ENCODE data around the gene ABI1.
"Not testable (repeated sequence)": the region's sequence is repeated elsewhere in the genome, so short reads cannot be mapped to it uniquely, and the experiment has no call there.

Gene ABI1

DNA sequence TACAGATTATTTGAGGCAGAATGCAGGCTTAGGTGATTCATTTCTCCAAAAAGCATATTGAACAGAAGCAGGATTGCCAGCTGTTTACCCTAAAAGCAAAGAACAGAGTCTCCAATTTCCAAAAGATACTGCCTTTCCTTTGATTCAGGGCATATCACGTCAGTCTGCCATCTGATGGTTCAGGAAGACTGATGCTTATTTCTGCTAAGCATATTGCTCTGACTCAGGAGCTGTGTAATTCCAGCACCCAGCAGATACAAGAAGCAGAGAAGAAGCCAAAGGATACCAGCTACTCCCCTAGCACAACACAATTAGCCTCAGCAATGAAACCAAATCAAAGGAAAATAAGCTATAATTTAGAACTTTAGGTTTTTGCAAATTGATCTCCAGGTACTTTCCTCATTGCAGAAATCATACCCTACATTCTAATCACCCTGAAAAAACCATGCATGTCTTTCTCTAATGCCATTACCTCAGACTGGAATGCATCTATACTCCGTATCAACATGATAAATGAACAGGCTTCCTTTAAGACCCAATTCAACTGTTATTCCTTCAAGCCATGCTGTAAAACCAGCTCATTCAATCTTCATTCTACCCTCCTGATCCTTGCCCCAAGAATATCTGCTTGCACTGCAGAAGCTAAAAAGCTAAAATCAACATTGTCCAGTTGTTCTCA, 55.1 kb downstream of the ABI1 start:
- no peak for DNase-seq (ENCODE audit: low read depth in 2 of 3, low spot score in 1 of 3)

DNA sequence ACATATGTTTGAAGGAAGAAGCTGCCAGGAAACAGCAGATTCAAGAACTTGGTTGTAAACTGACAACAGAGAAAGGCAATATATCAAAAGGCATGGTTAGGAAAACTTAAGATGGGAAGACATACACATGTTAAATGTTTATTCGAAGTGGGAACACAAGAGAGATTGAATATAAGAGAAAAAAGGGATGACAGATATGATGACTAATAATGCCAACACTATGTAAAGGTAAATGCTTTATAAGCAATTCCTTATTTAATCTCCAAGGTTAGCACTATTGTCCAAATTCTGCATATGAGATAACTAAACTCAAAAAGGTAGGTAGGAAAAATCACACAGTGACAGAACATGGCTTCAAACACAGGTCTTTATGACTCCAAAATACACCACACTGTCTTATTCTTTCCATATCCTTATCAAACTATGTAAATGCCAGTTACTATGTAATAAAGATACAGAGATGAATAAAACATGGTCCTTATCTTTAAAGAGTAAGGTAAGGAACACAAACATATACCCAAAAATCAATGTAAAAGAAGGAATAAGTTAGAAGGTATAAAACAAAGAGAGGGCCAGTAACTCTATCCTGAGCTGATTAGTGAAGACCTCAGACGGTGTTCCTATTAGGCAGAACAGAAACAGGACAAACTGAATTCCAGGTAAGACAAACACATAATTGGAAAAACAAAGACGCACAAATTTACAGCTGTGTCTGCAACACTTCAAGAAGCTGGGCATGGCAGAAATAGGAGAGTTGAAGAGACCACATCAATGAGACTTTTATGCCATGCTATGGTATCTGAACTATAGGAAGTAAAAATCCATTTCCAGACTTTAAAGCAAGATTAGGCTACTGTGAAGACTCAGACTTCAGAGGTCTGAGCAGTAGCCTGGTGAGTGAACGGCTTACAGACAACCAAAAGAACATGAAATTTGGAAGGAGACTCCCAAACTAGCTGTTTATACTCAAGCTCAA, 56.1 kb downstream of the ABI1 start:
- DNase-seq (ENCODE audit: low read depth in 2 of 3, low spot score in 1 of 3): no peak

DNA sequence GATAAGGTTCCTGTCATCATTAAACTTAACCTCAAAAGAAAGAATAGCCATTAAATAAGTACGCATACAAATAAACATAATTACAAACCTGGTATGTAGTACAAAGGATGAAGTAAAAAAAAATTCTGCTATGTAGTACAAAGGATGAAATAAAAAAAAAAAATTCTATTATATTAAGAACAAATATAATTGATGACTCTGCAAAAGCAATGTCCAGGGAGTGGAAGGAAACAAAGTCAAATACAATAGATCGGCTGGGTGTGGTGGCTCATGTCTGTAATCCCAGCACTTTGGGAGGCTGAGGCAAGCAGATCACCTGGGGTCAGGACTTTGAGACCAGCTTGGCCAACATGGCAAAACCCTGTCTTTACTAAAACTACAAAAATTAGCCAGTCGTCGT, 56.9 kb downstream of the ABI1 start:
- no peak for DNase-seq (ENCODE audit: low read depth in 2 of 3, low spot score in 1 of 3)

DNA sequence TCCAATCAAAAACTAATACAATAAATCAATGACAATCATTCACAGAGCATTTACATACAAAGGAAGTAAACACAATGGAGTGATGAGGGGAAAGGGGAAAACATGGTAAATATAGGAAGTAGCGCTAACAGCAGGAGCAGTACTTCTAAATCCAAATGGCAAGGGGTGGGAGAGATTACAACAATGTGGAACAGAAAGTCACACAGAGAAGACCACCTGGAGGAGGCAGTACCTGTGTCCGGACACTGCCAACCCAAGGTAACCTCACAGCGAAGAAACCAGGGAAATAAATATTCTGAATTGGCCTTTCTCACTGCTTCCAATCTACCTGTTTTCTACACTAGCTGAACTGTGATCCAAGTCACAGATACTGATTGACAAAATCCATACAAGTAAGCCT, 58.2 kb downstream of the ABI1 start:
- no peak for DNase-seq (ENCODE audit: low read depth in 2 of 3, low spot score in 1 of 3)

DNA sequence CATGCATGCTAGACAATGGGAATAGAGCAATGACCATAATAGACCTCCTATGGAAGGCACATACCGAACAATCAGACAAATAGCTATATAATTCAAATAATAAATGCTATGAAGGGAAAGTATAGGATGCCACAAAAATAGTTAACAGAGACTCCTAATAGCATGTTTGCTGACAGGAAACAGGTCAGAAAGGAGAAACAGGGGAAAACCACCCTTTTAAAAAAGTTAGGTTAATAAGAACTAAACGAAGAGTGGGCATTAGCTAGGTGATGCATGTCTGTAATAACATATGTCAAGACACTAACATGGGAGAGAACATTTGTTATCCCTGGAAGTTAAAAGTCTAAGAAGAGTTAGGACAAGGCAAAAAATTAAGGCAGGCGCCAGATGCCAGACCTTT, 58.9 kb downstream of the ABI1 start:
- DNase-seq (ENCODE audit: low read depth in 2 of 3, low spot score in 1 of 3): no peak

DNA sequence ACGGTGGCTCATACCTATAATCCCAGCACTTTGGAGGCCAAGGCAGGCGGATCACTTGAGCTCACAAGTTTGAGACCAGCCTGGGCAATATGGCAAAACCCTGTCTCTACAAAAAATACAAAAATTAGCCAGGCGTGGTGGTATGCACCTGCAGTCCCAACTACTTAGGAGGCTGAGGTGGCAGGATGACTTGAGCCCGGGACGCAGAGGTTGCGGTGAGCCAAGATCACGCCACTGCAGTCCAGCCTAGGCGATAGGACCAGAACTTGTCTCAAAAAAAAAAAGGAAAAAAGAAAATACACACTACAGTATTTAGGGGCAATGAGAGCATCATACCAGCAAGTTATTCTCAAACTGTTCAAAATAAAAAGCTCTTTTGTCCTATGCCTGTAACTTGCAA, 59.5 kb downstream of the ABI1 start:
- no peak for DNase-seq (ENCODE audit: low read depth in 2 of 3, low spot score in 1 of 3)

DNA sequence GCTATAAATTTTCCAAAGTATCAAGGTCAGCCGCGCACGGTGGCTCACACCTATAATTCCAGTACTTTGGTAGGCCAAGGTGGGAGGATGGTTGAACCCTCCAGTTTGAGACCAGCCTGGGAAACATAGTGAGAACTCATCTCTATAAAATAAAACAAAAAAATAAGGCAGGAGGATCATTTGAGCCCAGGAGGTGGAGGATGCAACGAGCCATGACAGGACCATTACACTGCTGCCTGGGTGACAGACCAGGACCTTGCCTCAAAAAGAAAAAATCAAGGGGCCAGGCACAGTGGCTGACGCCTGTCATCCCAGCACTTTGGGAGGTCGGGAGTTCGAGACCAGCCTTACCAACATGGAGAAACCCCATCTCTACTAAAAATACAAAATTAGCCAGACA, 60.3 kb downstream of the ABI1 start:
- DNase-seq (ENCODE audit: low read depth in 2 of 3, low spot score in 1 of 3): no peak

DNA sequence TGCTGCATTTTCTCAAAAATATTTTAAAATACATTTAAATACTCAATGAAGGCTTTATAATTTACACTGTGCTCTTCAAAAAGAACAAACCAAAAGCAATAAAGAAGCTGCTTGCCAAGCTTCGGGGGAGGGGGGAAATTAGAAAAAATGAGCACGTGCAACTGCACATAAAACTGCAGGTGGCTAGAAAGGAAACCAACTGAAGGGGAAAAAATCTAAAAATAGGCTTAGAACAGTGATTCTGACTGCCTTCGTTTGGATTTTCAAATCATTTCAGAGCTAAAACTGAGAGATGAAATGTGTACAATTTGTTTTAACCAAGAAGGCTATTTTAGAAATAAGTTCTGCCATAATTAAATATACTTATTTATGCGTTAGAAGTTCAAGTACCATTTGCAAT, 61.4 kb downstream of the ABI1 start:
- no peak for DNase-seq (ENCODE audit: low read depth in 2 of 3, low spot score in 1 of 3)

DNA sequence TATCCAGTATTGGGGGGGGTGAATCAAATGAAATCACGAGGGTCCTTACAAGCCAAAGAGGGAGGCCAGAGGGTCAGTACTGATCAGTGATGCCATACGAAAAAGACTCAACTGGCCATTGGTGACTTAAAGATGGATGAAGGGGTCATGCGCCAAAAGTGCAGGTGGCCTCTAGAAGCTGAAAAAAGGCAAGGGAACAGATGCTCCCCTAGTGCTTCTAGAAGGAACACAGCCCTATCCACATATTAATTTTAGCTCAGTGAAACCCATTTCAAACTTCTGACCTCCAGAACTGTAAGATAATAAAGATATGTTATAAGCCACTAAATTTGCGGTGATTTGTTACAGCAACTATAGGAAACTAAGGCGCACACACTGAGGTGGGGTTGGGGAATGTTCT, 62.5 kb downstream of the ABI1 start:
- DNase-seq (ENCODE audit: low read depth in 2 of 3, low spot score in 1 of 3): no peak

DNA sequence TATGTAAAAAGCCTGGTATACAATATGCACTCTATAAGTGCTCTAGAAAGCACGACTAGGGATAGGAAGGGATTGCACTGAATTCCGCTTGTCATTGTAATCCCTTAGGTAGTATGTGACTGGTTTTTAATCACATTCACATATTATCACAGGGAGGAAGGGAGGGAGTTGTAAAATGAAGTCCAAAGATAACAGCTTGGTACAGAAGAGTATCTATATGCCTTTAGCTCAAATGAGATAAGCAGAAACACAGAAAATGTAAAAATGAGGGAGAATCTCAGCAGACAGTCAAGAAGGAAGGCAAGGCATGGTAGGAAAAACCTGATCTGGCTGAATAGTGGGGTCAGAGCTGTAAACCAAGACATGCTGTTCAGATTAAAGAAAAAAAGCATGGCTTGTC, 63.4 kb downstream of the ABI1 start:
- no peak for DNase-seq (ENCODE audit: low read depth in 2 of 3, low spot score in 1 of 3)

DNA sequence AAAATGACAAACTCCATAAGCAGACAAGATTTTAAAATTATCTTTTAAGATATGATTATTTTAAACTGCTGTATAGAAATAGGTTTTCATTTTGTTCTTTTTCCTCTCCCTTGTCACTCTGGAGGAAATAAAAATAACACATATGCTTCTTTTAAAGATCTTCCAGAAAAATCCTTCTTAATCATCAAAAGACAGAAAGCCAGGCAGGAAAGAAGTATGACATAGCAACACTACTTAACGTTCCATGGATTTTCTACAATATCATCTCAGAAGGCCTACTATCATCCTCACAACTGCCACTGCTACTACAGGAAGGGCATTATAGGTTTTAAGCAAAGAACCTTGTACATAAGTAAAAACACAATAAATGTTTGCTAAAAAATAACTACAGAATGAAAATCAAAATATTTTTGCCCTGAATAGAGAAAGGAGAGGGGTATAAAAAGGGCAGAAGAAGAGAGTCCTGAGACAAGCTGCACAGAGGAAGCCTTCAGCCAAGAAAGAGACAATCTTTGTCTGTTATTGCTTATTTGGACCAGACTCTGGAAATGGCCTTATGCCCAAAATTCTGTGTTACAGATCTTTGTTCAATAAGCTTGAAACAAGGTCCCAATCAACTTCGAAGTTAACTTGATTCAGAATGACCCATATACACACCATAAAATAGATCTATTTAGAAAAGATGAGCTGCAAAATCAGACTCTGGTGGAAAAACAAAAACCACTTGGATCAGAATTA, 67.8 kb downstream of the ABI1 start:
- no peak for DNase-seq (ENCODE audit: low read depth in 2 of 3, low spot score in 1 of 3)

DNA sequence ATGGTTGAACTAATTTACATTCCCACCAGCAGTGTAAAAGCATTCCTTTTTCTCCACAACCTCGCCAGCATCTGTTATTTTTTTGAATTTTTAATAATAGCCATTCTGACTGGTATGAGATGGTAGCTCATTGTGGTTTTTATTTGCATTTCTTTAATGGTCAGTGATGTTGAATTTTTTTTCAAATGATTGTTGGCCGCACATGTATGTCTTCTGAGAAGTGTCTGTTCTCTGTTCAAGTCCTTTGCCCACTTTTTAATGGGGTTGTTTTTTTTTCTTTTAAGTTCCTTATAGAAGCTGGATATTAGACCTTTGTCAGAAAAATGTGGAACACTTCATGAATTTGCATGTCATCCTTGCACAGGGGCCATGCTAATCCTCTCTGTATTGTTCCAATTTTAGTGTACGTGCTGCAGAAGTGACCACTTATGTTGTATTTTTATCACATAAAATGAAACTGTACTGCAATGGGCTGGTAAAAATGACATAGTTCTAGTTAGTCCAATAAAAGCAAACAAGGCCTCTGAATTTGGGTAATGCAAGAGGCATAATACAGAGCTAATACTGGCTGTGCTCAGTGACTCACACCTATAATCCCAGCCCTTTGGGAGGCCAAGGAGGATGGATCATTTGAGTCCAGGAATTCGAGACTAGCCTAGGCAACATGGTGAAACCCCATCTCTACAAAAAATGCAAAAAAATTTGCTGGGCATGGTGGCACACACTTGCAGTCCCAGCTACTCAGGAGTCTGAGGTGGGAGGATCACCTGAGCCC, 70.3 kb downstream of the ABI1 start:
- no peak for DNase-seq (ENCODE audit: low read depth in 2 of 3, low spot score in 1 of 3)

DNA sequence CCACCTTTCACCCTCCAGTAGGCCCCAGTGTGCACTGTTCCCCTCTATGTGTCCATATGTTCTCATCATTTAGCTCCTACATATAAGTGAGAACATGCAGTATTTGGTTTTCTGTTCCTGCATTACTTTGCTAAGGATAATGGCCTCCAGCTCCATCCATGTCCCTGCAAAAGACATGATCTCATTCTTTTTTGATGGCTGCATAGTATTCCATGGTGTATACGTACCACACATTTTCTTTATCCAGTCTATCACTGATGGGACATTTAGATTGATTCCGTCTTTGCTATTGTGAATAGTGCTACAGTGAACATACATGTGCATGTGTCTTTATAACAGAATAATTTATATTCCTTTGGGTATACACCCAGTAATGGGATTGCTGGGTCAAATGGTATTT, 71.0 kb downstream of the ABI1 start:
- not testable (repeated sequence) for DNase-seq (ENCODE audit: low read depth in 2 of 3, low spot score in 1 of 3)

DNA sequence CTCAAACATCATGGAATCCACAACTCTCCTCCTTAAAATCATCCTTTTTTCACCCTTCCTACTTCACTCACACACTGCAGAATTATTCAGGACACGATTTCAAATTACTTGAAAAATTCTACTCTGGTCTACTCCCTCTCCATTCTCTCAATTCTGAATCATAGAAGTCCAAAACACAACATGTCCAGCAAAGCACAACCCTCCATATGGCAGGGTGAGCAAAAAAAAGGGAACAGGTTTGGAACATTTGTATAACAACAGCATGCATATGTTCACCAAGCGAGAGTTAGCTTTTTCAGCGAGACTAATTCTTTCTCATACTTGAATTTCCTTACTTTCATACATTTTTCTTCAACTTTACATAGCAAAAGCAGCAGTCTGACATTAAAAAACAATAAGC, 73.4 kb downstream of the ABI1 start:
- no peak for DNase-seq (ENCODE audit: low read depth in 2 of 3, low spot score in 1 of 3)

DNA sequence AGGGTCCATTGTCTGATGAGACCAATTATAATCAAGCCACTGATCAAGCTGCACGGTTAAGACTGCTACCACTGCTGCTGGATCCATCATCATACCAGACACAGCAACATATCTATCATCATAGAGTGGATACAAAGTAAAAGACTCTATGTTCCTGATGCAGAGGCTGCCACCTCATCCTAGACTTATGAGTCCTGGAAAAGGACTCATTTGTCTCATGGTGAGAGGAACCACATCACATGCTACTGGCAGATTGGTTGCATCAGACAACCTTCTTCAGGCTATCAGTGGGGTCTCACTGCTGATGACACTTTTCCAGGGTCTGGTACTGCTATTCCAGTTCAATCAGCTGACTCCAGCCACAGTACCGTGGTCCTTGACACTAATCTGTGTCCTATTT, 79.0 kb downstream of the ABI1 start:
- DNase-seq (ENCODE audit: low read depth in 2 of 3, low spot score in 1 of 3): peak in 1 of 3 donors; percentile 16

DNA sequence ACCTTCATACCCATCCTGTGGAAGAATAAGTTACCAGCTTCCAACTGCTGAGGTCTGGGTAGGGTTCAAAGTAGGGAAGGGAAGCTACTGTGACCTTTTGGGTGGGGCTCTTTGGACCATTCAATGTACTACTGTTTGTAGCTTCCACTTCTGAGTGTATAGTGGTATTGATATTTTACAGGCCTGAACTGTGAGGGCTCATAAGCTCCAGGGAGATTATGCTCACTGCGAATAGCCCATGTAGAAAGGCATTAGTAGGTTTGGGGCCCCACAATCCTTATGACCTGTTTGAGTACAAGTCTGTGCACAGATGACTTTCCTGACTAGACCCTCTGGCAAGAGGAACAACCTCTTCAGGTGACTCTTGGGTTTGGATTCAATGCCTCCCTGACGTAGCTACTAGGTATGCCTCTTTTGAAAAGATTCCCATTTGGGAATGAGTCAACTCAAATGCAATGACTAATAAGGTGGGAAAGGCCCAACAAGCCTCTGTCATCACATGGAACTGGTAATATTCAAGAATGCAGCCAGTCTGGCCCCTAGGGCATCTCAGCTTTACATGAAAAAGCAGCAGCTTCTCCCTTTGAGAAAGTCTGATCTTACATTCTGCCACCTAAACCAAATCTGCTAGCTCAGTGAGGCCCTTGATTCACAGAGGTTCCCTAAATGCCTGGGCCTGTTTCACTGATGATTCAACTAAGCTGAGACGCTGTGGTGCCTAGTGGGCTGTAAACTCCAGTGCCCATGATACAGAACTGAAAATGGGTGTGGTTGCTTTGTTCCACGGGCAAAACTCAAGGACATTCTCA, 79.8 kb downstream of the ABI1 start:
- peak in 2 of 3 donors; percentile 10 to 23 for DNase-seq (ENCODE audit: low read depth in 2 of 3, low spot score in 1 of 3)

DNA sequence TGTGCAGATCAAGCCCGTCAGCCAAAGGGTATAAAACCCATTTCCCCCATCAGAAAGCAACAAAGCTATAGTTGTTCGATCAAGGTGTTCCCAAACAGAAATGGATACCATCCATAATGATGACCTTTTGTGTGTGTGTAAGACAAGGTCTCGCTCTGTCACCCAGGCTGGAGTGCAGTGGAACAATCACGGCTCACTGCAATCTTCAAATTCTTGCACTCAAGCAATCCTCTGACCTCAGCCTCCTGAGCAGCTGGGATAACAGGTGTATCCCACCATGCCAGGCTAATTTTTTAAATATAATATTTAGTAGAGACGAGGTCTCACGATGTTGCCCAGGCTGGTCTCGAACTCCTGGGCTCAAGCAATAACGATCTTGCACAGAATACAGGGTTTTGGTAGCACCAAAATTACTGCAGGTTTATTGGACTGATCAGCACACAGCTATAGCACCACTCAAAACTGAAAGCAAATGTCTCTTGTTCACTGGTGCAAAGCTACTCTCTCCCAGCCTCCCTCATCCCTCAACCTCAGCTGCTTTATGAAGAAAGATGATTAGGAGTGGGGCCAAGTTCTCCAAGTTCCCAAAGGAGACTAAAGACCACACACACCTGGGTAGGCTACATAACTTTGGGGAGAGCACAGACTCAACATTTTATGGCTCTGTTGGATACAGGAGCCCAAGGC, 80.5 kb downstream of the ABI1 start:
- no peak for DNase-seq (ENCODE audit: low read depth in 2 of 3, low spot score in 1 of 3)

DNA sequence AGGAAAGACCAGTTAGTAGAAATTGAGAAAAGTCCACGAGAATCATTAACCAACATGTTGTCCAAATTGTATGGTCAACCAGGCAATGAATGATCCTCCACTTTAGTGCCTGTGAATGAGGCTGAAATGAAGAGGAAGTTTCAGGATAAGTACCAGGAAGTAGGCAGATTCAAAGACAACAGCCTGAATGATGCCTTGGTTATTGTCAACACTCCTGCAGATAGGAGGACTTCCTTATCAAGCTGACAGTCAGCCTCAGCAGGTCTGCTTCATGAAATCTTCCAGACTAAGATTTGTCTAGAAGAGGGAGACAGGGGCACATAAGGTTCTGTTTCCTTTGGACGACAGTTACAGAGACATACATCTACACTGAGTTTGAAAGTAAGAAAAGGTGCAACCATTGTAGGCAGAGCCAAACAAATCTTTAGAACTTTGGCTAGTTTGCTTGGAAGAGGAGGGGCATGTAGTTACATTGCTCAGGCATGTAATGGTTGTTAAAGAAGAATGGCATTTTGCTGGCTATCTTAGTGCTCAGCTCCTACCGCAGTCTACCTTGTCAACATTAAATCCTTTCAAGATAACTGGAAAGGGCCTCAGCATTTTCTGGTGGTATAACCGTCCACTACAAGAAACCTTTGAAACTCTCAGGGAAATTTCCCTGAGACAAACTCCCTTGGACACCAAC, 81.4 kb downstream of the ABI1 start:
- no peak for DNase-seq (ENCODE audit: low read depth in 2 of 3, low spot score in 1 of 3)

DNA sequence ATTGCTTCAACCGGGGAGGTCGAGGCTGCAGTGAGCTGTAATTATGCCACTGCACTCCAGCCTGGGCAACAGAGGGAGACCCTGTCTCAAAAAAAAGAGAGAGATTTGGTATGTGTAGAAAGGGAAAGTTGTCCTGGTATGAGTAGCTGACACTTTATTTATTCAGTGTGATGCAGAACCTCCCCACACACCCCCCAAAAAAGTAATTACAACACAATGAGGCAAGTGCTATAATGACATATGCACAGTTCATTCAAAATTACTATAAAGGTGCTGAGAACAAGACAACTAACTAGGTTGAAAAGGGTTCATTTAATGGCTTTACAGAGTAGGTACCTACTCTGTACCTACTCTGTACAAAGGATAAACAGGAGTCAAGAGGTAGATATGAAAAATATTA, 83.1 kb downstream of the ABI1 start:
- DNase-seq (ENCODE audit: low read depth in 2 of 3, low spot score in 1 of 3): no peak
